Germinal center (tissue), 1 donor: ENCODE measurements around the gene DDAH1.

Experiments used
- DNase-seq: peaks from one replicate; pipeline ENCODE4 v3.0.0; 2012; ENCODE audit warnings: mixed read lengths, low spot score

Gene DDAH1

GRCh38 chr1:85274969-85275453 is 189.9 kb downstream of the DDAH1 start:
- no peak for DNase-seq

- DNase-seq = no peak
Observed at GRCh38 chr1:85273397-85273796, 191.6 kb downstream of the DDAH1 start.

- no peak for DNase-seq
Observed at GRCh38 chr1:85268801-85269585, 196.0 kb downstream of the DDAH1 start.
